Measurements from ENCODE around the gene PTPRJ.
"Not testable (repeated sequence)": the region's sequence is repeated elsewhere in the genome, so short reads cannot be mapped to it uniquely, and the experiment has no call there.

PTPRJ gene

GRCh38 chr11:48161951-48162884 lies 181.9 kb downstream of the PTPRJ start:
- no peak for DNase-seq (ENCODE audit: low read depth in 2 of 2)

GRCh38 chr11:48162885-48163268 lies 182.5 kb downstream of the PTPRJ start:
- DNase-seq (ENCODE audit: low read depth in 2 of 2): no peak

DNA sequence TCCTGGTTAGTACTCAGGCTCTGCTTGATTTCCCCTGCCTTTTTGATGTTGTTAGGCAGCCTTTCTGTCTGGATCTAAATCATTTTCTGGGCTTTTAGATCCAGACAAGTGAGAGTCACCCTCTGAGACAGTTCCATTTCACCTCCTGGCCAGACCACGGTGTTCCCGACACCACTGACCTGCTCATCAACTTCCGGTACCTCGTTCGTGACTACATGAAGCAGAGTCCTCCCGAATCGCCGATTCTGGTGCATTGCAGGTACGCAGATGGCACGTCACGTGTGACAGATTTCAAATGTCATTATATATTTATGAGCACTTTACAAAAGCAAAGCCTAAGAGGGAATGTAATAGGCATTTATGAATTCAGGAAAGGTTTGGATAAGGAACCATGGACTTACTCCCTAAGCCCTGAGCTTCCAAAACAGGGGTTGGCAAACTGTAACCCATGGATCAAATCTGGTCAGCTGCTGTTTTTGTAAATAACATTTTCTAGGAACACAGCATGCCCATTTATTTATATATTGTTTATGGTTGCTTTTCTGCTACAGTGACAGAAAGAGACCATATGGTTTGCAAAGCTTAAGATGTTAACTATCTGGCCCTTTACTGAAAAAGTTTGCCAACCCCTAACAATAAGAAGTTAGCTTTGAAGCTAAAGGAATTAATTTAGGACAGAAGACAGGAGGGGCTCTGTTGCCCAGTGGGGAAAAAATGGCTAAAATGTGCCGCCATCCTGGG lies 183.2 kb downstream of the PTPRJ start:
- DNase-seq (ENCODE audit: low read depth in 2 of 2): no peak

GRCh38 chr11:48164836-48165235 lies 184.5 kb downstream of the PTPRJ start:
- DNase-seq (ENCODE audit: low read depth in 2 of 2): no peak

GRCh38 chr11:48165426-48165825 lies 185.1 kb downstream of the PTPRJ start:
- no peak for DNase-seq (ENCODE audit: low read depth in 2 of 2)

- no peak for DNase-seq (ENCODE audit: low read depth in 2 of 2)
These were observed 187.0 kb downstream of the PTPRJ start for GRCh38 chr11:48167380-48167779.

DNA sequence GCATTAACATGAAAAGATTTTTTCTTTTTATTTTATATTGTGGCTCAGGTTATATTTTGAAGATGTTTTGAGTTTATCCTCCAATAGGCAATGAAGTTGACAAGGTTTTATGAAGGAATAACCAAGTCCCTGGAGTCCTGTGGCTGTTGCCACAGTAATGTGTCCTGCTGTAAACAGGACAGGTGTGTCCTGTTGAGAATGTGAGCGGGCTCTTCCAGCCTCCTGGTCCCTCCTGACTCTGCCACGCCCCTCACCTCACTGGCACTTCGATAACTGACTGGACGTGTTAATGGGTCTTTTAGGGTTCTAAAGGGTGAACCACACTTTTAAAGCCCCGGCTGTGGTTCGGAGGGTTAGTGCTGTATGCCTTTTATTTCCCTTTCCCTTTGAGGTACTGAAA lies 188.5 kb downstream of the PTPRJ start:
- no peak for DNase-seq (ENCODE audit: low read depth in 2 of 2)

- no peak for DNase-seq (ENCODE audit: low read depth in 2 of 2)
These were observed 188.9 kb downstream of the PTPRJ start for GRCh38 chr11:48169259-48169658.

DNA sequence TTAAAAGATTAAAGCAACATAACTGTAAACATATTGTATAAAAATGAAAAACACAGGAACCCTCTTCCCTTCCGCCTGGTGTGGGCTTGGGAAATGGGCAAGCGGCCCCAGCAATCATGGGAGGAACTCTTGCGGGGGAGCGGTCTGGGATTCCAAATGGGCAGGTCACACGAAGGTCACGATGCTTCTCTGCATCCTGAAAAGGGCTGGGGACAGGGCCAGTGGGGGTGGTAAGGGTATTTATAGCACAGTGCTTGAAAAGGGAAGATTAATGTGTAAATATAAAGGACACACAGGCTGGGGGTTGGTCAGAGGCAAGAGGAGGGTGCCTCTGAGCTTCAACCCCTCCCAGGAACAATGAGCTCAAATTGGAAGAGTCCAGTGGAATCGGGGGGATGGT lies 189.4 kb downstream of the PTPRJ start:
- no peak for DNase-seq (ENCODE audit: low read depth in 2 of 2)

GRCh38 chr11:48170241-48171233 lies 190.2 kb downstream of the PTPRJ start:
- DNase-seq (ENCODE audit: low read depth in 2 of 2): peak; percentile 18 to 40

DNA sequence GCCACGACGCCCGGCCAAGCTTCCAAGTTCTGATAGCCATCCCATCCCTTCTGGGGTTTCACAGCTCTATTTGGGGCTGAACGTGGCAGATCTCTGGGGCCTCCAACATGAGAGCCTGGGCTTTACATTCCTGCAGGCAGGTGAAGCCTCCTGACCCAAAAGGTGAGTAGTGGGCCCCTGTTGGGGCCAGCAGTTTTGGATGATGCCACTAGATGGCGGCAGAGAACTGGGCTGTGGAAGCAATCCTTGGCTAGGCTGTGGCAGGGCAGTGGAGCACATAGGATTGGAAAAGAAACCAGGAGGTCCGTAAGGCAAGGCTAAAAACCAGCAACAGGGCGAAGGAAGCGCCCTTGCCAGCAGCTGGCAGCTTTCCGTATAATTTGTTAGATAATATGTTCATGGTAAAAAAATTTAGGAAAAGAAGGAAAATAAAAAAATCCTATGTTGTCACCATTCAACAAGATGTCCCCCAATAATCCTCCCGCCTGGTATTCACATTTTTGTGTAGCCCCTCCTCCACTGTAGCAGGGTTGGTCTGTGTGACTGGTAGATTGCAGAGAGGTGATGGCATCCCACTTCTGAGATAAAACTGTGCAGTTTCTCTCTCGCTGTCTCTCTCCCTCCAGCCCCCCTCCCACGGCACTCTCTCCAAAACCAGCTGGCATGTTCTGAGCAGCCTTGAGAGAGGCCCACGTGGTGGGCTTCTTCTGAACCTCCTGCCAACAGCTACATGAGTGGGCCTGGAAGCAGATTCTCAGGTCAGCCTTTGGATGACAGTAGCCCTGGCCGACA lies 192.7 kb downstream of the PTPRJ start:
- DNase-seq (ENCODE audit: low read depth in 2 of 2): peak; percentile 18 to 29

GRCh38 chr11:48177661-48178060 lies 197.3 kb downstream of the PTPRJ start:
- no peak for DNase-seq (ENCODE audit: low read depth in 2 of 2)

- DNase-seq (ENCODE audit: low read depth in 2 of 2): no peak
These were observed 200.3 kb downstream of the PTPRJ start for GRCh38 chr11:48180627-48181026.

DNA sequence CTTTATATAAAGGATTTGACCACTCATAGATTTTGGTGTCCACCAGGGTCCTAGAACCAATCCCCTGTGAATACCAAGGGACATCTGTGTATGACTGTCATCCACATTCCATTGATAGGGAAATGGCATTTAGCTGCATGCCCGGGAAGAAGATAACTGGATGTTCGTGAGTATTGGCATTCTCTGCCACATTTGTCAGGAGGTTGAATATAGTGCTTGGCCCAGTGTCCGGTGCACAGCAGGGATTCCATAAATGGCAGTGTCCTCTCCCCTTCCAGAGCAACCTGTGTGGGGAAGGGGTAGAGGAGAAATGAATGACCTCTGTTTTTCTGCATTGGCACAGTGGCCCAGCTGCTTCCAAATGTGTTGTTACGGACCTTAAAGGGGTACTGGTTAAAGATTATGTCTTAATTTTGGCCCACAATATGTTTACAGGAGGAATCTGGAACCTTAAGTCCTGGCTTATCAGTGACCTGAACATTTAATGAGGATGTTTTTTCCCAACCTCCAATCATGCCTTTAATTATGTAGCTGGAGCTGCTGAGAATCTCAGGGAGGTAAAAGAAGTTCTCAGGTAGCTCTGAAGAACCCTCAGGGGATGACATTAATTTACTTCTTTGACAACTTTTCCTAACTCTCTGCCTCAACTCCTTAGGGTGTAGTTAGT lies 202.6 kb downstream of the PTPRJ start:
- no peak for DNase-seq (ENCODE audit: low read depth in 2 of 2)

DNA sequence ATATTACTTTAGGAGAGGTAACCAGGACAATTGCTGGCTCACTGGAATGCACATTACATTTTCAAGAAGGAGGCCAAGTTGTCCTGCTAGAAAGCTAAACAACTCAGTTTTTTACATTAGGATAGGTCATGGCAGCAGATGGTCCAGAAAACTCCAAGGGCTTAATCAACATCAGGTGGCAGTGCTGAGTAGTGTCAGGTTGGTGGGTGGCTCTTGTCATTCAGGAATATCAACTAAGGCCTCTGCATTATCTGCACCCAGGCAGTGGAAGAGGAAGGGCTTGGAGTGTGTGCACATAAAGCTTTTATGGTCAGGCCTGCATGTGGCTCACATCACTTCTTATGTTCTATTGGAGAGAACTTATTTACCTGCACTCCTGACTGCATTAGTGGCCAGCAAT lies 204.1 kb downstream of the PTPRJ start:
- no peak for DNase-seq (ENCODE audit: low read depth in 2 of 2)

DNA sequence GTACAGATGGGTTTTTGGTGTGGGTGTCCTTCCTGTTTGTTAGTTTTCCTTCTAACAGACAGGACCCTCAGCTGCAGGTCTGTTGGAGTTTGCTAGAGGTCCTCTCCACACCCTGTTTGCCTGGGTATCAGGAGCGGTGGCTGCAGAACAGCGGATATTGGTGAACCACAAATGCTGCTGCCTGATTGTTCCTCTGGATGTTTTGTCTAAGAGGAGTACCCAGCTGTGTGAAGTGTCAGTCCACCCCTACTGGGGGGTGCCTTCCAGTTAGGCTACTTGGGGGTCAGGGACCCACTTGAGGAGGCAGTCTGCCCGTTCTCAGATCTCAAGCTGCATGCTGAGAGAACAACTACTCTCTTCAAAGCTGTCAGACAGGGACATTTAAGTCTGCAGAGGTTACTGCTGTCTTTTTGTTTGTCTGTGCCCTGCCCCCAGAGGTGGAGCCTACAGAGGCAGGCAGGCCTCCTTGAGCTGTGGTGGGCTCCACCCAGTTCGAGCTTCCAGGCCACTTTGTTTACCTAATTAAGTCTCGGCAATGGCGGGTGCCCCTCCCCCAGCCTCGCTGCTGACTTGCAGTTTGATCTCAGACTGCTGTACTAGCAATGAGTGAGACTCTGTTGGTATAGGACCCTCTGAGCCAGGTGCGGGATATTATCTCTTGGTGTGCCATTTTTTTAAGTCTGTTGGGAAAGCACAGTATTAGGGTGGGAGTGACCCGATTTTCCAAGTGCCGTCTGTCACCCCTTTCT lies 210.7 kb downstream of the PTPRJ start:
- not testable (repeated sequence) for DNase-seq (ENCODE audit: low read depth in 2 of 2)

DNA sequence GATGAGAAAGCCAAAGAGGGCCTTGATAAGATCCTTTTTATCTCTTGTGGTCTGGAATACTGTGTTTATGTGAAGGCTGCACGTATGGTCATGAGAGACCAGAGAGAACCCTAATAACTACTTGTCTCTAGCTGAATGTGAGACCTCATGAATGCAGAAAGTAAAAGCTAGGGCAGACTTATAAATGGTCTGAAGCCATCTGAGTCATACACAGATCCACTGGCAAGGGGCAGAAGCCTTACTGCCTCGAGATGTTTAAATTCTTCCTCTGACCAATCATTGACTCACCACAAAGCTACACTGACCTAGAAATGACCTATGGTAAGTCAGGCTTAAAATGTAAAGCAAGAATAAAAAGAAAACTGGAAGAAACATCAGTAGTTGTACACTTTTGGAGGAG lies 213.5 kb downstream of the PTPRJ start:
- no peak for DNase-seq (ENCODE audit: low read depth in 2 of 2)

GRCh38 chr11:48207881-48208280 lies 227.5 kb downstream of the PTPRJ start:
- DNase-seq (ENCODE audit: low read depth in 2 of 2): no peak

DNA sequence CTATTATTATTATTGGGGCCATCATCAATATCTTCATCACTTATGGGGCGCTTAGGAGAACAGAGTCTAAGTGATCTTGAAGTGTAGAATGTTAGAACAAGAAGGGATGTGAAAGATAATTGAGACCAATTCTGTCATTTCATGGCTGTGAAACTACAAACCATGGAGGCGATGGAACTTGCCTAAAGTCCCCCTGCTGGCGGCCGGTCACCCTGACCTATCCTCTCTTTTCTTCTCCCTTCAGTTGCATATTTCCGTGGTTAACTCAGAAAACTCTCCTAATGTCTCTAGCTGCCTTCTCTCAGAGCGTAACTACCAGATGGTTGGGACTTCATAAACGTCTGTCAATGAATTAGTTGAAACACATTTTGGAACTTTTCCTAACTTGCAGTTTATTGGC lies 229.7 kb downstream of the PTPRJ start:
- no peak for DNase-seq (ENCODE audit: low read depth in 2 of 2)

- no peak for DNase-seq (ENCODE audit: low read depth in 2 of 2)
These were observed 236.2 kb downstream of the PTPRJ start, which contains the start of gene OR4B1 for GRCh38 chr11:48216510-48216909. Gene OR4B1 (plus strand): TSS chr11:48216810. CDS start chr11:48216810, 0 bp downstream.

Data from fibroblast of skin of left quadriceps (primary cell).